ENCODE results near the gene UBN1.

UBN1 gene

GRCh38 chr16:4814542-4815173 lies 32.6 kb upstream of the UBN1 start:
- DNase-seq: no peak

GRCh38 chr16:4820652-4821051 lies 26.6 kb upstream of the UBN1 start:
- no peak for DNase-seq

- no peak for DNase-seq
These were observed 22.1 kb upstream of the UBN1 start for GRCh38 chr16:4825196-4825595.

DNA sequence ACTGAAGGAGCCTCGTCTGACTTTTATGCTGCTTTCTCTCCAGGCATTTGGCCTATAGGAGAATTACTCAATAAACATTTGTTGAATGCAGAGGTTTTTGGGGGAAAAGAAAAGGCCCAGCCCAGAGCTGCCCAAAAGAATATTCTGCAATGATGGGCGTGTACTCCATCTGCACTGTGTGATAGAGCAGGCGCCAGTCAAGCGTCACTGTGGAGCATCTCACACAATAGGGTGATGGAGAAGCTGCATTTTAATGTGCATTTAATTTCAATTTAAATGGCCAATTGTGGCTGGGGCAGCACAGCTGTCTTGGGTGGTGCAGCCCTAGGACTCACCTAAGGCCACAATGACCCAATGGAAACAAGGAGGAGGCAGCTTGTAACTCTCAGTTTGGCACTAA lies 20.8 kb upstream of the UBN1 start:
- DNase-seq: no peak

GRCh38 chr16:4826980-4827379 lies 20.3 kb upstream of the UBN1 start:
- DNase-seq: no peak

- DNase-seq: no peak
These were observed 18.5 kb upstream of the UBN1 start for GRCh38 chr16:4828567-4829321.

GRCh38 chr16:4830408-4830807 lies 16.9 kb upstream of the UBN1 start:
- DNase-seq: no peak

GRCh38 chr16:4831616-4832015 lies 15.7 kb upstream of the UBN1 start:
- DNase-seq: no peak

- DNase-seq: no peak
These were observed 14.5 kb upstream of the UBN1 start for GRCh38 chr16:4832698-4833343.

- no peak for DNase-seq
These were observed 13.7 kb upstream of the UBN1 start for GRCh38 chr16:4833584-4833983.

DNA sequence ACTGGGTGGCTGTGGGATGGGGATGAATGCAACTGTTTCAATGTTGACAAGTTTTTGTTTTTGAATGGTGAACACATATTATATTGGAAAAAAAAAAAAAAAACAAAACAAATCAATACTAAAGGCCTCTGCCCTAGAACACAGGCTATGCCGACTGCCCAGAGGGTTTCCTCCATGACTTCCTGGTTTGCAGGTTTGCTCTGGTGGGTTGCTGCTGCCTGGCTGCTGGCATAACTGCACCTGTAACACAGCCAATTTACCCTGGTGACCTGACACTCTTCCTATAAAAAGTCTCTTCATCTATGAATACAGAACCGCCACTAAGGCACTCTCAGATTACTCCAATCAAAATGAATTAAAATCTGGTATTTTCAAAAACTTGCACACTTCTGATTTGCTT lies 10.6 kb upstream of the UBN1 start:
- no peak for DNase-seq

DNA sequence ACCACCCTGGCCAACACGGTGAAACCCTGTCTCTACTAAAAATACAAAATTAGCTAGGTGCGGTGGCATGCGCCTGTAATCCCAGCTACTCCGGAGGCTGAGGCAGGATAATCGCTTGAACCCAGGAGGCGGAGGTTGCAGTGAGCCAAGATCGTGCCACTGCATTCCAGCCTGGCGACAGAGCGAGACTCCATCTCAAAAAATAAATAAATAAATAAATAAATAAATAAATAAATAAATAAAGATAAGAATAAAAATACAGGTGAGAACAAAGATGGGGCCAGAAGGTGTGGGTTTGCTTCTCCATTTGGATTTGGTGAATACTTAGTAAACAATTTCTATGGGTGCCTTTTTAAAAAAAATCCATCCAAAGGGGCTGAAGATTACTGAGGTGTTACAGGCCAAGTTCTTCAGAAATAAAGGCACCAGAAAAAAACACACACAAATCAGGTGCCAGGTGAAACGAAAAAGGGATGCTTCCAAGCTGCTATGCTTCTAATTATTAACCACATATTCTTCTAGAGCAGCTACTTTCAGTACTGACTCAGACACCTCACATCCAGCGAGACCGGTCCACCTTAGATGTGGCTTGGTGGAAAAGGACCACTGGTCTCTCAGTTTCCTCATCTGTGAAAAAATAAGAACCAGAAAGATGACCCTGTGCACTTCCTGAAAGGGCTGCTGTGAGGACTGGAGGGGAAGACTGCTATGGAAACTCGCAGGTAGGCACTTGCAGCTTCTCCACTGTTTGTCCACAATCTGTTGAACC lies 9.4 kb upstream of the UBN1 start:
- DNase-seq: no peak

GRCh38 chr16:4839942-4840341 lies 7.3 kb upstream of the UBN1 start:
- no peak for DNase-seq

GRCh38 chr16:4840984-4841383 lies 6.3 kb upstream of the UBN1 start:
- DNase-seq: no peak

DNA sequence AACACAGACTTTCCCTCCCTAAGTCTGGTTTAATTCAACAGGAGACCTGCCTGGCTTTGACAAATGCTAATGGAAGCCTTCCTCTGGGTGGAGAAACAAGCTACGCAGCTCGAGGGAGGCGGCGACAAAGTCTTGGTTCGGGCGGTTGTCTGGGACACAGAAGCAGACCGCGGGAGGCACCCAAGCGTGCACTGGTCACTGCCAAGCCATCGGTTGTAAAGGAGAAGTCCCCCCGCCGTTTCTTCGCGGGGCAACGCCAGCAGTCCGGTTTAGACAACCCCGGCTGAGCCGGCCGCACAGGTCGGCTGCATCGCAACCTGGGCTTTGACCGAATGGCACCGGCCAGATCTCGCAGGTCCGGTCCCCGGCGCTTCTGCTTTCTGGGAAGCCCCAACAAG lies 779 bp upstream of the UBN1 start:
- no peak for DNase-seq

GRCh38 chr16:4847774-4848587 lies 700 bp downstream of the UBN1 start:
- DNase-seq: peak; percentile 23

GRCh38 chr16:4850211-4850610 lies 2.9 kb downstream of the UBN1 start:
- no peak for DNase-seq

DNA sequence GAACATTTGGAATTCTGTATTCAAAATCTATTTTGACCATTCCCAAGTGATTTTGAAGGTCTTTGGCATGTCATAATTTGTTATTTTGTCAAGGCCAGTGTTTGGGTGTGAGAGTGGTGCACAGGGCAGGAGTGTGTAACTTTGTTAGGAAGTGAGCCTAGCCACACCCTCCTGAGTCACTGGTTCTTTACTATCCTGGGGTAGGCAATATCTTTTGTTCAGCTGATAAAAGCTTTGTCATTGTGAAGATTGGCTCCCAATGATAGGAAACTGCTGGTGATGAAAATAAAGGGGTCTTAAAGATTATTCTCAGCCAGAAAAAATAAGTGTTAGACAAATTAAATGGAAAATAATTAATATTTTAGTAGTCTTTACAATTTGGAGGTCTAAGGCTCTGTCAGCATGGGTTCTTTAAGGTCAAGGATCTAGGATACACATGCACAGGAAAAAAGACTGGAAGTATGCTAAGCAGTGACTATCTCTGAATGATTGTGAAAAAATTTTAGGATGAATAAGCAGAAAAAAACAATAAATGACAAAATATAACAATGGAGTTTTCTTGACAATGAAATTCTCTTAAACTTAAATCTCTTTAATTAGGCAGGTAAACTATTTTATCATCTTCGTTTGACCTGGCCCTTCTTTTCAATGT lies 5.1 kb downstream of the UBN1 start:
- no peak for DNase-seq

DNA sequence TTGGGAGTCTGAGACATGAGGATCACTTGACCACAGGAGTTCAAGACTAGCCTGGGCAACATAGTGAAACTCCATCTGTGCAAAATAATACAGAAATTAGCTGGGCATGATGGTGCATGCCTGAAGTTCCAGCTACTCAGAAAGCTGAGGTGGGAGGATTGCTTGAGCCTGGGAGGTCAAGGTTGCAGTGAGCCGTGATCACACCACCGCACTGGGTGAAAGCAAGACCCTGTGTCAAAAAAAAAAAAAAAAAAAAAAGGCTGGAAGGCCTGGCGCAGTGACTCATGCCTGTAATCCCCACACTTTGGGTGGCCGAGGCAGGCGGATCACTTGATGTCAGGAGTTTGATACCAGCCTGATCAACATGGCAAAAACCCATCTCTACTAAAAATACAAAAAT lies 8.1 kb downstream of the UBN1 start:
- no peak for DNase-seq

DNA sequence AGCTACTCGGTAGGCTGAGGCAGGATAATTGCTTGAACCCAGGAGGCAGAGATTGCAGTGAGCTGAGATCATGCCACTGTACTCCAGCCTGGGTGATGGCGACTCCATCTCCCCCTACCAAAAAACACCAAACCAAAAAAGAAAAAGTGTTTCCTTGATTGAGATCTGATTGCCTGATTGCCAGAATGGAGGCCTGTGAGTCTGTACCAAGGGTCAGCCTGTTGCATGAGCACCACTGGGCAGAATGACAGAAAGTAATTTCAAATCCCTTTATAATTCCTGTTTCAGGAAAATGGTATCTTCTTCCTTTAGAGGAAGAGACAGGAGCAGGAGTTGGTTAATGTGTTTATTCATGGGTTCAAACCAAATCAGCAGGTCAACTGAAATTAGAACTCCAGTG lies 8.5 kb downstream of the UBN1 start:
- DNase-seq: no peak

DNA sequence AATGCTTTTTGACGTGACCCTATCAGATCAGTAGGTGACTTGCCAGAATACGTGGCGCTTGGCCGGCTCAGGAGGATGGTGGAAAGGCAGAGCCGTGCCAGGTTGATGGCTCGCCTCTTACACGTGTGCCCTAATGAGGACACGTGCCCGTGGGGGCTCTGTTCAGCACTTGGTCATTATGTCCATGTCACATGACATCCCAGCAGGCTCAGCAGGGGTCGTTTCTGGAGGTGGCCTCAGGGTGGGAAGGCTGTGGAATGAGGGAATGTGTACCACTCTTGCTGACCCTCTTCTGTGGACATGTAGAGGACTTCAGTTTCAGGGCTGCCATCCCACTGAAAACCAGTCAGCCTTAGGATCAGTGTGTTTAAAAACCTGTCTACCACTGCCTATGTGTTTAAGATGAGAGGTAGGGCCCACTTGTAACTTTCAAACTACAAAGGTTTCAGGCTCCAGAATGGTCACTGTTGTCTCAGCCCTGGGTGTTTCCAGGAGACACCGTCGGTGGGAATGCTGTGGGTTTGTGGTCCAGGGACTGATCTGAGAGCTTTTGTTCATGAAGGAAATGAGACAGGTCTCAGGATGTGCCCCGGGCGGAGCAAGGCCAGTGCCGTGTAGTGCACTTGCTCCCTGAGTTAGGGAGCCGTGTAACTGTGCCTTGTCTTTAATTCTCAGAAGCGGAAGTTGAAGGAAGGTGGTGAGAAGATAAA lies 12.1 kb downstream of the UBN1 start:
- DNase-seq: no peak

- no peak for DNase-seq
These were observed 12.6 kb downstream of the UBN1 start for GRCh38 chr16:4859900-4860255.

Measured in KG1 (cell line).